ENCODE data around the gene C17orf67. TPM values are rescaled to one million over a fixed set of nuclear protein-coding genes. Genes with fewer than 3 reads are reported as not detected.

C17orf67 gene
- total RNA-seq: 1 to 10 TPM; 2.4 to 6.0 (median 3.3) TPM
- polyA plus RNA-seq: 1 to 10 TPM; 1.5 to 2.6 TPM
- long read RNA-seq, donor 1, partial matches to known transcripts: 0 of 3 reads
- long read RNA-seq, donor 1, other reads (novel, unspliced or antisense): 3 of 3 reads
- long read RNA-seq, donor 2: 0 reads
- long read RNA-seq, donor 3, partial matches to known transcripts: 1 of 10 reads
- long read RNA-seq, donor 3, other reads (novel, unspliced or antisense): 9 of 10 reads

GRCh38 chr17:56833809-56834379 is at the start of gene C17orf67, which contains the start of gene DGKE:
TSS of gene C17orf67 (minus strand) at chr17:56833920. CDS start at chr17:56815810, 18,110 bp downstream.
TSS of gene DGKE (plus strand) at chr17:56834151. CDS start at chr17:56834796, 645 bp downstream.
- H3K36me3 ChIP-seq: no peaks in the 10 kb centered on the region
- DNase-seq: peak; percentile 99 to 100 (median 100)
- 0 to 1% (median 0%) methylated on average over 53 to 66 of the region's 66 CpGs for WGBS, 3 donors
- no peaks in the 10 kb centered on the region for H3K9me3 ChIP-seq
- TF ChIP-seq POLR2A (IDR thresholded peaks at IDR 0.05): no peak
- no peak for TF ChIP-seq EP300 (IDR thresholded peaks at IDR 0.05)
- TF ChIP-seq CTCF (IDR thresholded peaks at IDR 0.05): no peak
- H3K4me3 ChIP-seq: peak within 1 kb of the TSS; percentile 77
- H3K27me3 ChIP-seq: no peaks in the 10 kb centered on the region
- H3K4me1 ChIP-seq (ENCODE audit: insufficient read depth): peaks cover 10% of the 10 kb centered on the region
- peak within 1 kb of the TSS; percentile 90 to 92 for H3K27ac ChIP-seq
- intact Hi-C loops (cut with DNase I): loop anchor here in 1 of 4 donors (5.0 kb wide), 1 partner anchor 78 kb away; the partner anchor contains the start of gene TRIM25

GRCh38 chr17:56881685-56882295 is 48.1 kb upstream of the C17orf67 start:
- Histone ChIP-seq H3K9me3 (no peaks in the 10 kb centered on the region), H3K36me3 (no peaks in the 10 kb centered on the region), H3K4me3 (no peak overlapping the region), H3K4me1 (ENCODE audit: insufficient read depth) (no peaks in the 10 kb centered on the region), H3K27ac (no peak overlapping the region), H3K27me3 (no peaks in the 10 kb centered on the region)
- intact Hi-C loops (cut with DNase I): no loop called here
- DNase-seq: no peak
- TF ChIP-seq POLR2A (IDR thresholded peaks at IDR 0.05): no peak
- TF ChIP-seq EP300 (IDR thresholded peaks at IDR 0.05): no peak
- TF ChIP-seq CTCF (IDR thresholded peaks at IDR 0.05): no peak
- 94 to 96% (median 95%) methylated on average over 3 of the region's 3 CpGs for WGBS, 3 donors

- Histone ChIP-seq H3K9me3 (no peaks in the 10 kb centered on the region), H3K4me1 (ENCODE audit: insufficient read depth) (no peaks in the 10 kb centered on the region), H3K4me3 (no peak overlapping the region), H3K36me3 (no peaks in the 10 kb centered on the region), H3K27ac (no peak overlapping the region), H3K27me3 (no peaks in the 10 kb centered on the region)
- TF ChIP-seq CTCF (IDR thresholded peaks at IDR 0.05) (no peak), EP300 (IDR thresholded peaks at IDR 0.05) (no peak), POLR2A (IDR thresholded peaks at IDR 0.05) (no peak)
- 80 to 86% (median 82%) methylated on average over 8 of the region's 8 CpGs for WGBS, 3 donors
- no peak for DNase-seq
- intact Hi-C loops (cut with DNase I): no loop called here
Observed at GRCh38 chr17:56880571-56880970, 46.9 kb upstream of the C17orf67 start.

GRCh38 chr17:56880133-56880532 is 46.4 kb upstream of the C17orf67 start:
- H3K9me3 ChIP-seq: no peaks in the 10 kb centered on the region
- H3K27ac ChIP-seq: no peak overlapping the region
- intact Hi-C loops (cut with DNase I): no loop called here

More at GRCh38 chr17:56880133-56880532, 46.4 kb upstream of the C17orf67 start:
- H3K4me1 ChIP-seq (ENCODE audit: insufficient read depth): no peaks in the 10 kb centered on the region
- no peaks in the 10 kb centered on the region for H3K36me3 ChIP-seq
- no peak for TF ChIP-seq EP300 (IDR thresholded peaks at IDR 0.05)
- no peak for TF ChIP-seq POLR2A (IDR thresholded peaks at IDR 0.05)
- TF ChIP-seq CTCF (IDR thresholded peaks at IDR 0.05): no peak
- no peak overlapping the region for H3K4me3 ChIP-seq
- 63 to 73% (median 71%) methylated on average over 3 of the region's 3 CpGs for WGBS, 3 donors
- H3K27me3 ChIP-seq: no peaks in the 10 kb centered on the region
- no peak for DNase-seq
